Rectal smooth muscle tissue (tissue), 1 donor: ENCODE measurements around the gene DNAH10.

Source experiments
- H3K27ac ChIP-seq: one replicate; pipeline ENCODE4 v1.7.0; 2013; ENCODE audit warnings: low read depth, low read length, inconsistent platforms
- H3K27me3 ChIP-seq: one replicate; pipeline ENCODE4 v1.7.0; 2013; ENCODE audit warnings: low read length; ENCODE audit not compliant: control insufficient read depth, insufficient read depth
- H3K36me3 ChIP-seq: one replicate; pipeline ENCODE4 v1.7.0; 2013; ENCODE audit warnings: low read length; ENCODE audit not compliant: control insufficient read depth, insufficient read depth
- H3K4me1 ChIP-seq: one replicate; pipeline ENCODE4 v1.7.0; 2013; ENCODE audit warnings: low read length; ENCODE audit not compliant: control insufficient read depth, insufficient read depth
- H3K4me3 ChIP-seq: one replicate; pipeline ENCODE4 v1.7.0; 2013; ENCODE audit warnings: low read length
- H3K9ac ChIP-seq: one replicate; pipeline ENCODE4 v1.7.0; 2013; ENCODE audit warnings: low read length

The DNAH10 gene, protein sequence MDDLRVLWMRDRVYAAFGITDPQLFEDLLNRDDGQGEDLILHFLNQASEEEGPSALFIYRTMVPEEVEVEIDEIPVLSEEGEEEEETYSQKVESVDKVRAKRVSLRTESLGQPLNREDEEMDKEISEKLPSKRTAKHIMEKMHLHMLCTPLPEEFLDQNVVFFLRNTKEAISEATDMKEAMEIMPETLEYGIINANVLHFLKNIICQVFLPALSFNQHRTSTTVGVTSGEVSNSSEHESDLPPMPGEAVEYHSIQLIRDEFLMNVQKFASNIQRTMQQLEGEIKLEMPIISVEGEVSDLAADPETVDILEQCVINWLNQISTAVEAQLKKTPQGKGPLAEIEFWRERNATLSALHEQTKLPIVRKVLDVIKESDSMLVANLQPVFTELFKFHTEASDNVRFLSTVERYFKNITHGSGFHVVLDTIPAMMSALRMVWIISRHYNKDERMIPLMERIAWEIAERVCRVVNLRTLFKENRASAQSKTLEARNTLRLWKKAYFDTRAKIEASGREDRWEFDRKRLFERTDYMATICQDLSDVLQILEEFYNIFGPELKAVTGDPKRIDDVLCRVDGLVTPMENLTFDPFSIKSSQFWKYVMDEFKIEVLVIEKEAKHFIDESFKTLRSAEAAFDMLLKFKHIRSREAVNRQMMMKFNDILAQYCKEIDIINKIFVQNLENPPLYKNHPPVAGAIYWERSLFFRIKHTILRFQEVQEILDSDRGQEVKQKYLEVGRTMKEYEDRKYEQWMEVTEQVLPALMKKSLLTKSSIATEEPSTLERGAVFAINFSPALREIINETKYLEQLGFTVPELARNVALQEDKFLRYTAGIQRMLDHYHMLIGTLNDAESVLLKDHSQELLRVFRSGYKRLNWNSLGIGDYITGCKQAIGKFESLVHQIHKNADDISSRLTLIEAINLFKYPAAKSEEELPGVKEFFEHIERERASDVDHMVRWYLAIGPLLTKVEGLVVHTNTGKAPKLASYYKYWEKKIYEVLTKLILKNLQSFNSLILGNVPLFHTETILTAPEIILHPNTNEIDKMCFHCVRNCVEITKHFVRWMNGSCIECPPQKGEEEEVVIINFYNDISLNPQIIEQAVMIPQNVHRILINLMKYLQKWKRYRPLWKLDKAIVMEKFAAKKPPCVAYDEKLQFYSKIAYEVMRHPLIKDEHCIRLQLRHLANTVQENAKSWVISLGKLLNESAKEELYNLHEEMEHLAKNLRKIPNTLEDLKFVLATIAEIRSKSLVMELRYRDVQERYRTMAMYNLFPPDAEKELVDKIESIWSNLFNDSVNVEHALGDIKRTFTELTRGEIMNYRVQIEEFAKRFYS (N-terminal part only)

DNA sequence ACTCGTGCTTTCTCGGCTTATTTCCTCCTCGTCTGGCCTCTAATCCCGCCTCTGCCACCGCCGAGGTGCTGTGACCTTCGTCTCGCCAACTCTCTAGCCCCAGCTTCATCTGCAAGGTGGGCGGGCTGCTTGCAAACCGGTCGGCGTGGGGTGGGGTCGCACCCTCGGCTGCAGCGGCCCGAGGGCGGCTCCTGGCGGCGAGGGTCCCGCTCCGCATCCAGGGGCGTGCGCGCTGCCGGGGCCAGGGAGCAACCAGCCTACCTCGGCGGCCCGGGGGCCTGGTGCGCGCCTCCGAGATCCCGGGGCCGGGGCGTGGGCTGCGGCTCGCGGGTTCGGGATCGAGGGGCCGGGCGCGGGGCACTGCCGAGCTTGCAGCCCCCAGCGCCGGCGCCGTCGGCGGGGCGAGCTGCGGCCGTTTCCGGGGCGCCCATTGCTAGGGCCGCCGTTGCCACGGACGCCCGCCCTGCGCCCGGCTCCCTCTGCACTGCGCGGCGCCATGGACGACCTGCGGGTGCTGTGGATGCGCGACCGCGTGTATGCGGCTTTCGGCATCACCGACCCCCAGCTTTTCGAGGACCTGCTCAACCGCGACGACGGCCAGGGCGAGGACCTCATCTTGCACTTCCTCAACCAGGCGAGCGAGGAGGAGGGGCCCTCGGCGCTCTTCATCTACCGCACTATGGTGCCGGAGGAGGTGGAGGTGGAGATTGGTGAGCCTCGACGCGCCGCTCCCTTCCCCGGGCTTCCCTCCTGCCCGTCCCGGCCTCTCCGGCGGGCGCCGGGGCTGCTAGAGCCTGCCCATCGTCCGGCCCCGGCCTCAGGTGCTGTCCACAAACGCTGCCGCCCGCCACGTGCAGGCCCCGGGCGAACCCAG, at the start of gene DNAH10:
TSS of gene DNAH10 (plus strand) at position 461 of the 874 bp plus-strand sequence. CDS start at position 497, 36 bp downstream.
- peak within 1 kb of the TSS; percentile 67 for H3K4me3 ChIP-seq
- H3K9ac ChIP-seq, result no peak within 1 kb of the TSS
- H3K27me3 ChIP-seq, result no peaks in the 10 kb centered on the region
- peaks cover 5% of the 10 kb centered on the region for H3K36me3 ChIP-seq
- no peaks in the 10 kb centered on the region for H3K4me1 ChIP-seq
- no peak within 1 kb of the TSS for H3K27ac ChIP-seq

DNA sequence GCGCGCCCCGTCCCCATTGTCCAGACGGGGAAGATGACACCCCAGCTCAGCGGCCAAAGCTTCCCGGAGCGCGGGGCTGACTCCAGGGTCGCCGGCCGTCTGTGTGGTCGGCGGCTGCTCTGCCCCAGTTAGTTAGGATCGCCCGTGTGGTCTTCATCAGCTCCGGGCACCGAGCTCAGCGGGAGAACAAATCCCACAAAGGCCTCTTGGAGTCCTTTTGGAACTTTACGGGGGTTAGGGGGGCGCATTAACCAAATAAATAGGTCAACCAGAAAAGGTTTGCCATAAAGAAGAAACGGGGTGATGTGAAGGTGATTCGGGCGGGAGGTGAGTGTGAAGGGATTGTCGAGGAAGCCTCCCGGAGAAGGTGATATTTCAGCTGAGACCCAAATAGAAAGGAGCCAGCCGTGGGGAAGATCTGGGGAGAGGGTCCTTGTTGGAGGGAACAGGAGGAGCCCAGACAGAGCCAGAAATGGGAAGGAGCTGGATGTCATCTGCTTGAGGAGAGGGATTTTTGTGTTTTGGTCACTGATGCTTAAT, 49.3 kb upstream of the DNAH10 start:
- no peaks in the 10 kb centered on the region for H3K27me3 ChIP-seq
- H3K4me3 ChIP-seq, result peak overlapping the region; percentile 88
- H3K36me3 ChIP-seq, result no peaks in the 10 kb centered on the region
- peaks cover 5% of the 10 kb centered on the region for H3K4me1 ChIP-seq
- H3K9ac ChIP-seq, result peak overlapping the region; percentile 58
- no peak overlapping the region for H3K27ac ChIP-seq

DNA sequence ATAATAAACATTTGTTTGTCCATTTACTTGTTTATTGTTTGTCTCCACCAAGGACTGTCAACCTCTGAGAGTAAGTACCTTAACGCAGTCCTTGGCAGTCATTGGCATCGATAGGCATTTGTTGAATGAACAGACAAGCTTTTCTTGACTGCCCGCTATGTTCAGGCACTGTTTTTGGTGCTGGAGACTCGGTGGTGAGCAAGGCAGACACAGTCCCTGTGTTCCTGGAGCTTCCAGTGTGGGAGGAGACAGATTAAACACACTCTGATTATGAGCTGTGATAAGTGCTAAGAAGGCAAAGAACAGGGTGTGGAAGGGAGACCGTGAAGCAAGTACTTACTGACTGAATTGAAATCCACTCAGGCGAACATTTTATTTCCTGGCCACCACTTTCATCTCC, 48.7 kb upstream of the DNAH10 start:
- peaks cover 5% of the 10 kb centered on the region for H3K4me1 ChIP-seq
- no peaks in the 10 kb centered on the region for H3K27me3 ChIP-seq
- H3K27ac ChIP-seq, result no peak overlapping the region
- no peak overlapping the region for H3K9ac ChIP-seq
- no peaks in the 10 kb centered on the region for H3K36me3 ChIP-seq
- peak overlapping the region; percentile 88 for H3K4me3 ChIP-seq

DNA sequence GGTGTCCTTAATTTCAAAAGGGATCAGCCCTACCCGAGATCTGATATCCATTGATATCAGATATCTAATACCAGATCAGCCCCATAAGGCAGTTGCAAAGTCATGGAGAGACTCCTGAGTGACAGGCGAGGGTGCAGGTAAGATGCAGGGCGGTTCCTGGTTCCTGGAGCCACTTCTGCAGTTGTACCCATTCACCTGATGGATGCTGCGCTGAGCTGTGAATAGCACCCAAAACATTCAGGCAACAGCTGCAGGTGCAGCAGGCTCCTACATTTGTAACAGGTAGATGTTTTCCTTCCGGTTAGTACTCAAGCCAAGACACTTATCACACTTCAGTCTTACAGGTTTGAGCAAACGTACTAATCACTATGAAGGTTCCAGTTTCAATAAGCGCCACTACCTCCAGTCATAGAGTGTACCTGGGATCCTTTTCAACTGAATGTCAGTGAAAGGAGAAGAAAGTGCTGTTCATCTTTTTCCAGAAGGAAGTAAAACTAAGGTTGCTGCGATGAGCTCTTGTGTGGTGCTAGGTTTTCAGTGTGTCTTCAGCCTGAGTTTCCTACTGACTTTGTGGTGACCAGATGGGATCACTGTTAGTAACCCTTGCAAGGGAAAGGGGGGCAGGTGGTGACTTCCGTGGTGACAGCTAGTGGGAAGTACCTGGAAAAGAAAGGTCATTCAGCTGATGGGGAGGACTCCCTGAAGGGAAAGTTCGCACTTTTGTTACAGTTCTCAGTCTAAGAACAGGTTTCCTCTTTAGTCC, 48.1 kb upstream of the DNAH10 start:
- no peaks in the 10 kb centered on the region for H3K36me3 ChIP-seq
- peak overlapping the region; percentile 88 for H3K4me3 ChIP-seq
- no peaks in the 10 kb centered on the region for H3K27me3 ChIP-seq
- no peak overlapping the region for H3K27ac ChIP-seq
- no peak overlapping the region for H3K9ac ChIP-seq
- peaks cover 5% of the 10 kb centered on the region for H3K4me1 ChIP-seq

DNA sequence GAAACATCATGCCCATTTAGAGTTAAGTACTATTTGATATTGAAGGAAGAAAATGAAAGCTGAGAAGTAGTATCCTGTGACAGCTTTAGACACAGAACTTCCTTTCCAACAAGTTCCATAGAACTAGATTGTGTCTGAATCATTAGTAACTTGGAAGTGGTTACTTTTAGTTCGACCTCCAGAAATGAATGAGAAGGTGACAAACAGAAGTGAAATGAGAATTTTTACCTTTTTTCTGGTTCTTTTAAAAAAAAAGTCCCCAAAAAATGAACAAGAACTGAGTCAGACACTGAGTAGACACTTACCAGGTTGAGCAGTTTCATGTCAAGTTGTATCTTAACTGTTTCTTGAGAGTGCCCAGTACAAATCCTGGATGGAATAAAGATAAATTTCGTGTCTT, 46.9 kb upstream of the DNAH10 start:
- Histone ChIP-seq H3K9ac (no peak overlapping the region), H3K4me3 (no peak overlapping the region), H3K4me1 (peaks cover 5% of the 10 kb centered on the region), H3K27me3 (no peaks in the 10 kb centered on the region), H3K36me3 (no peaks in the 10 kb centered on the region), H3K27ac (no peak overlapping the region)

DNA sequence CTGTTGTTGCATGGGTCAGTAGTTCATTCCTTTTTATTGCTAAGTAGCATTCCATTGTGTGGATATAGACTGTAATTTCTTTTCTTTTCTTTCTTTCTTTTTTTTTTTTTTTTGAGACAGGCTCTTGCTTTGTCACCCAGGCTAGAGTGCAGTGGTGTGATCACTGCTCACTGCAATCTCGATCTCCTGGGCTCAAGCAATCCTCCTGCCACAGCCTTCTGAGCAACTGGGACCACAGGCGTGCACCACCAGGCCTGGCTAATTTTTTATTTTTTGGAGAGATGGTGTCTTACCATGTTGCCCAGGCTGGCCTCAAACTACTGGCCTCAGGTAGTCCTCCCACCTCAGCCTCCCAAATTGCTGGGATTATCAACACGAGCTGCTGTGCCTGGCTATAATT, 44.8 kb upstream of the DNAH10 start:
- Histone ChIP-seq H3K27me3 (no peaks in the 10 kb centered on the region), H3K36me3 (no peaks in the 10 kb centered on the region), H3K4me3 (no peak overlapping the region), H3K4me1 (peaks cover 5% of the 10 kb centered on the region), H3K9ac (no peak overlapping the region), H3K27ac (no peak overlapping the region)

DNA sequence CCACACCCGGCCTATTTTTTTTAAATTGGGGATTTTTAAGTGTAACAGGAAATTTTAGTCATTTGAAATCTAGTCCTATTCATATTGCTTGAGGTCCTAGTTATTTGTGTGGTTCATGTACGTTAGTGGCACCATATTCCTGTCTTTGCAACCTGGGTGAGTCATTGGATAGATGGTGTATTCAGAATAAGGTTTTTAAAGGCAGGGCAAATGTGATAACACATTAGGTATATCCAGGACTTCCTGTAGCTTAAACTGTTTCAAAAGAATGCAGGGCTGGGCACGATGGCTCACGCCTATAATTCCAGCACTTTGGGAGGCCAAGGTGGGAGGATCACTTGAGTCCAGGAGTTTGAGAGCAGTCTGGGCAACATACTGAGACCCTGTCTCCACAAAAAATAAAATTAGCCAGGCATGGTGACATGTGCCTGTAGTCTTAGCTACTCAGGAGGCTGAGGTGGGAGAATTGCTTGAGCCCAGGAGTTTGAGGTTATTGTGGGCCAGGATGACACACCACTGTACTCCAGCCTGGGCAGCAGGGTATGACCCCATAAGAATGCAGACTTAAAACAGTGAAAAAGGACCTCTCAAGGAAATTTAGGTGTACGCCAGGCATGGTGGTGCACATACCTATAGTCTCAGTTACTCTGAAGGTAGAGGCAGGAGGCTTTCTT, 41.8 kb upstream of the DNAH10 start:
- no peak overlapping the region for H3K27ac ChIP-seq
- H3K9ac ChIP-seq, result no peak overlapping the region
- no peaks in the 10 kb centered on the region for H3K4me1 ChIP-seq
- H3K27me3 ChIP-seq, result no peaks in the 10 kb centered on the region
- H3K36me3 ChIP-seq, result peaks cover 5% of the 10 kb centered on the region
- no peak overlapping the region for H3K4me3 ChIP-seq

DNA sequence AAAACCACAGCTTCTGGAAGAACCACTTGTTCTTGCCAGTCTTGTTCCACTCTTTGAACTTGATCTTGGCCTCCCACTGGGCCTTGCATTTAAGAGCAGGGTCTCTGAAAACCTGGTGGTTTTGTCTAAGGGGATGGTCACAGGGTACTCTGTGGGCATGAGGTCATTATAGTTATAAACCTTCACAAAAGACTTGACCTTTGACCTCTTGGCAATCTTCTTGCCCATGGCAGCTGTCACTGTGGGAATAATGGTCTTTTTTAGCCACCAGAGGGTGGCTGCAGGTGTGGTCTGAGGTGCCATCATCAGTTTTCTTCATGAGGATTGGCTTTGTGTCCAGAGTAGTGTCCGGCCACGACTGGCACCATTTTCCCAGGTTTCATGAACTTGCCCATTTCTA, 40.9 kb upstream of the DNAH10 start:
- H3K36me3 ChIP-seq, result peaks cover 5% of the 10 kb centered on the region
- no peak overlapping the region for H3K4me3 ChIP-seq
- H3K27ac ChIP-seq, result no peak overlapping the region
- H3K4me1 ChIP-seq, result no peaks in the 10 kb centered on the region
- H3K27me3 ChIP-seq, result no peaks in the 10 kb centered on the region
- H3K9ac ChIP-seq, result no peak overlapping the region

DNA sequence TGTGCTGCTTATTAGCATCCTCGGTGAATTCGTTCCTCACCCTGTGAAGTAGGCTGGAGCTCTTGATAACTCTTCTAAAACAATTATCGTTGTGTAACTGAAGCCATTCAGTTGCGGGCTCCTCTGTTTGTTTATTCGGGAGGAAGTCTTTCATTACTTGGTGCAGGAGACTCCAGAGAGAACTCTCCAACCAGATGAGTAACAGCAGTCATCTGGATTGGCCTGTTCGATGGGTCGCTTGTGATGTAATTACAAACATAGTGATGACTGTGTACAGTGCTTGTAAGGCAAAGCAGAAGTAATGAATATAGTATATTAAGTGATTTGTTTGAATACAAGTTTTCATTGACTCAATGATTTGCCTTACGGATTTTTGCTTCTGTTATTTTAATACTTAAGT, 39.1 kb upstream of the DNAH10 start:
- Histone ChIP-seq H3K27me3 (no peaks in the 10 kb centered on the region), H3K4me3 (no peak overlapping the region), H3K36me3 (peaks cover 5% of the 10 kb centered on the region), H3K4me1 (no peaks in the 10 kb centered on the region), H3K27ac (no peak overlapping the region), H3K9ac (no peak overlapping the region)

DNA sequence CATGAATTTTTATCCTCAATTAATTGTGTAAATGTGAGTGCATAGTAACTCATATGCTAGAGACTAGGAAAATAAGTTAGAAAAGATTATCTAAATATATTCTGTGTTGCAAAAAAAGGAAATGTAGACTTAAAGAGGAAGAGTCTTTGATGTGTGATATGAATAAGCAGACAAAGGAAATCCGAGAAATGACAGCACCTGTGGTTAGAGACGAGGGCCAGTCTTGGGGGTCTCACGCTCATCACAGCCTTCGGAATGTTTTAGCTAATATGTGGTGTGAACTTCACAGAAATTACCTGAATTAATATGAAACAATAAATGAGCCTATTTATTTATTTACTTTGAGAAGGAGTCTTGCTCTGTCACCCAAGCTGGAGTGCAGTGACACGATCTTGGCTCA, 38.3 kb upstream of the DNAH10 start:
- Histone ChIP-seq H3K4me1 (no peaks in the 10 kb centered on the region), H3K36me3 (peaks cover 5% of the 10 kb centered on the region)

More for the DNA sequence above, 38.3 kb upstream of the DNAH10 start:
- Histone ChIP-seq H3K27me3 (no peaks in the 10 kb centered on the region), H3K4me3 (no peak overlapping the region), H3K27ac (no peak overlapping the region), H3K9ac (no peak overlapping the region)
